SKM-1 treated with dmso at 0.1 percent for 144 hours (cell line): ENCODE results near the gene MYH16.
"Not testable (repeated sequence)": the region's sequence is repeated elsewhere in the genome, so short reads cannot be mapped to it uniquely, and the experiment has no call there.

ENCODE experiments used
- DNase-seq: peaks from one replicate; lab custom pipeline; 2025; ENCODE audit not compliant: unreplicated experiment; lab: John Stamatoyannopoulos, UW

MYH16 gene

GRCh38 chr7:99257675-99258074 is 15.0 kb upstream of the MYH16 start:
- DNase-seq, result no peak

GRCh38 chr7:99258501-99258900 is 14.1 kb upstream of the MYH16 start:
- no peak for DNase-seq

GRCh38 chr7:99260395-99260794 is 12.2 kb upstream of the MYH16 start:
- no peak for DNase-seq

- DNase-seq, result no peak
Measured at GRCh38 chr7:99261646-99262045, 11.0 kb upstream of the MYH16 start.

GRCh38 chr7:99265848-99266480 is 6.7 kb upstream of the MYH16 start:
- DNase-seq, result no peak

- no peak for DNase-seq
Measured at GRCh38 chr7:99267481-99267840, 5.2 kb upstream of the MYH16 start.

GRCh38 chr7:99267841-99268576 is 4.6 kb upstream of the MYH16 start:
- no peak for DNase-seq

- no peak for DNase-seq
Measured at GRCh38 chr7:99268577-99268908, 4.1 kb upstream of the MYH16 start.

- DNase-seq, result no peak
Measured at GRCh38 chr7:99270702-99271101, 1.9 kb upstream of the MYH16 start.

GRCh38 chr7:99273561-99273960 is 922 bp downstream of the MYH16 start:
- DNase-seq, result not testable (repeated sequence)

GRCh38 chr7:99274908-99275307 is 2.3 kb downstream of the MYH16 start:
- not testable (repeated sequence) for DNase-seq

GRCh38 chr7:99275496-99275895 is 2.9 kb downstream of the MYH16 start:
- DNase-seq, result no peak

GRCh38 chr7:99278180-99278579 is 5.5 kb downstream of the MYH16 start:
- no peak for DNase-seq

GRCh38 chr7:99284165-99284564 is 11.5 kb downstream of the MYH16 start:
- not testable (repeated sequence) for DNase-seq

GRCh38 chr7:99287779-99288534 is 15.3 kb downstream of the MYH16 start:
- no peak for DNase-seq

GRCh38 chr7:99289185-99289584 is 16.5 kb downstream of the MYH16 start:
- DNase-seq, result no peak

- not testable (repeated sequence) for DNase-seq
Measured at GRCh38 chr7:99290148-99290547, 17.5 kb downstream of the MYH16 start.

- DNase-seq, result no peak
Measured at GRCh38 chr7:99290980-99291607, 18.5 kb downstream of the MYH16 start.

- DNase-seq, result no peak
Measured at GRCh38 chr7:99292127-99292526, 19.5 kb downstream of the MYH16 start.

GRCh38 chr7:99293167-99293566 is 20.5 kb downstream of the MYH16 start:
- DNase-seq, result no peak

GRCh38 chr7:99293650-99294049 is 21.0 kb downstream of the MYH16 start:
- no peak for DNase-seq

- DNase-seq, result no peak
Measured at GRCh38 chr7:99296471-99296870, 23.8 kb downstream of the MYH16 start.
